Upper lobe of left lung (tissue), 4 donors: Measurements from ENCODE around the gene PEX14.

Experiments used
- POLR2A ChIP-seq, 4 donors: fragments of 450-650 bp; IDR thresholded peaks; one replicate each; pipeline ENCODE4 v1.5.1; 2016 to 2017; ENCODE audit warnings: antibody characterized with exemption in 4 of 4, mild to moderate bottlenecking in 2 of 4
- POLR2AphosphoS5 ChIP-seq, 2 donors: sonication (generic); formaldehyde crosslinking; IDR thresholded peaks; one replicate each; pipeline ENCODE4 v1.5.1; 2017; ENCODE audit warnings: antibody characterized with exemption in 2 of 2
- TF ChIP-seq, protein P1 (sequence below), 6 experiments: fragments of 450-650 bp in 4 of 6; fragments of 200-600 bp in 2 of 6; sonication (generic) in 2 of 6; IDR thresholded peaks; one replicate each; pipeline ENCODE4 v1.5.1; 2016 to 2019; ENCODE audit warnings: antibody characterized with exemption in 6 of 6

DNA sequence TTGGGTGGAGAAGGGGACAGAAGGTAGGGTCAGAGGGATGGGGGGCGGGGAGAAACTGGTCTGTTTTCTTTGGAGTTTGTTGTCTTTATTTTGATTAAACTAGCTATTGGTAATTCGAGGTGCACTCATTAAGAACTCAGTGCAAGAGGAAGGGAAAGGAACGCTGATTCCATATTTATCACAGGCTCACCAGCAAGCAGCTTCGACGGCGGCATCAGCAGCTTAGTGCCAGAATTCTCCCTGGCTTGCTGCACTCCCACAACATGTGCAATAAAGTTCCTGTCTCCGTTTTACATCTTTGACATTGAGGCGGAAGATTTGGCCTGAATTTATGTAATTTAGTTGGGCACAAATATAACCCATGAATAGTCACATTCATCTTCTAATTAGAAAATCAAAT is 57.6 kb downstream of the PEX14 start:
- TF ChIP-seq, protein P1, sequence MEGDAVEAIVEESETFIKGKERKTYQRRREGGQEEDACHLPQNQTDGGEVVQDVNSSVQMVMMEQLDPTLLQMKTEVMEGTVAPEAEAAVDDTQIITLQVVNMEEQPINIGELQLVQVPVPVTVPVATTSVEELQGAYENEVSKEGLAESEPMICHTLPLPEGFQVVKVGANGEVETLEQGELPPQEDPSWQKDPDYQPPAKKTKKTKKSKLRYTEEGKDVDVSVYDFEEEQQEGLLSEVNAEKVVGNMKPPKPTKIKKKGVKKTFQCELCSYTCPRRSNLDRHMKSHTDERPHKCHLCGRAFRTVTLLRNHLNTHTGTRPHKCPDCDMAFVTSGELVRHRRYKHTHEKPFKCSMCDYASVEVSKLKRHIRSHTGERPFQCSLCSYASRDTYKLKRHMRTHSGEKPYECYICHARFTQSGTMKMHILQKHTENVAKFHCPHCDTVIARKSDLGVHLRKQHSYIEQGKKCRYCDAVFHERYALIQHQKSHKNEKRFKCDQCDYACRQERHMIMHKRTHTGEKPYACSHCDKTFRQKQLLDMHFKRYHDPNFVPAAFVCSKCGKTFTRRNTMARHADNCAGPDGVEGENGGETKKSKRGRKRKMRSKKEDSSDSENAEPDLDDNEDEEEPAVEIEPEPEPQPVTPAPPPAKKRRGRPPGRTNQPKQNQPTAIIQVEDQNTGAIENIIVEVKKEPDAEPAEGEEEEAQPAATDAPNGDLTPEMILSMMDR (IDR thresholded peaks at IDR 0.05): no peak
- TF ChIP-seq POLR2A (IDR thresholded peaks at IDR 0.05) (no peak), POLR2AphosphoS5 (IDR thresholded peaks at IDR 0.05) (no peak)
